Neutrophil (primary cell): Measurements from ENCODE around the gene SLC6A16.
"Not testable (repeated sequence)": the region's sequence is repeated elsewhere in the genome, so short reads cannot be mapped to it uniquely, and the experiment has no call there.

Source experiments
- H3K27ac ChIP-seq: fragments of 200-600 bp; sonication (generic); 2 replicates; pipeline ENCODE4 v1.5.1; 2016; ENCODE audit warnings: mild to moderate bottlenecking, moderate library complexity
- H3K27me3 ChIP-seq: fragments of 200-600 bp; sonication (generic); 2 replicates; pipeline ENCODE4 v1.6.0; 2016; ENCODE audit warnings: mild to moderate bottlenecking
- H3K36me3 ChIP-seq: fragments of 200-600 bp; sonication (generic); 2 replicates; pipeline ENCODE4 v1.5.1; 2017
- H3K4me1 ChIP-seq, 2 experiments: fragments of 200-600 bp in 1 of 2; sonication (generic) in 1 of 2; 1 replicate in 1 of 2; 2 replicates in 1 of 2; pipeline versions ENCODE4 v1.5.1 to v1.6.1; 2013 to 2016; ENCODE audit warnings: low read depth in 1 of 2, low read length in 1 of 2, mild to moderate bottlenecking in 1 of 2, moderate library complexity in 1 of 2; ENCODE audit not compliant: control insufficient read depth in 1 of 2, insufficient read depth in 1 of 2
- H3K4me3 ChIP-seq, 2 experiments: fragments of 200-600 bp in 1 of 2; sonication (generic) in 1 of 2; 1 replicate in 1 of 2; 2 replicates in 1 of 2; pipeline ENCODE4 v1.5.1; 2013 to 2016; ENCODE audit warnings: low read depth in 1 of 2, low read length in 1 of 2, mild to moderate bottlenecking in 1 of 2, moderate library complexity in 1 of 2
- H3K9me3 ChIP-seq: fragments of 200-600 bp; sonication (generic); 2 replicates; pipeline ENCODE4 v1.5.1; 2016
- CTCF ChIP-seq: fragments of 200-600 bp; sonication (generic); IDR thresholded peaks from 2 replicates; pipeline ENCODE4 v1.5.1; 2016; ENCODE audit warnings: antibody characterized with exemption

Gene SLC6A16

DNA sequence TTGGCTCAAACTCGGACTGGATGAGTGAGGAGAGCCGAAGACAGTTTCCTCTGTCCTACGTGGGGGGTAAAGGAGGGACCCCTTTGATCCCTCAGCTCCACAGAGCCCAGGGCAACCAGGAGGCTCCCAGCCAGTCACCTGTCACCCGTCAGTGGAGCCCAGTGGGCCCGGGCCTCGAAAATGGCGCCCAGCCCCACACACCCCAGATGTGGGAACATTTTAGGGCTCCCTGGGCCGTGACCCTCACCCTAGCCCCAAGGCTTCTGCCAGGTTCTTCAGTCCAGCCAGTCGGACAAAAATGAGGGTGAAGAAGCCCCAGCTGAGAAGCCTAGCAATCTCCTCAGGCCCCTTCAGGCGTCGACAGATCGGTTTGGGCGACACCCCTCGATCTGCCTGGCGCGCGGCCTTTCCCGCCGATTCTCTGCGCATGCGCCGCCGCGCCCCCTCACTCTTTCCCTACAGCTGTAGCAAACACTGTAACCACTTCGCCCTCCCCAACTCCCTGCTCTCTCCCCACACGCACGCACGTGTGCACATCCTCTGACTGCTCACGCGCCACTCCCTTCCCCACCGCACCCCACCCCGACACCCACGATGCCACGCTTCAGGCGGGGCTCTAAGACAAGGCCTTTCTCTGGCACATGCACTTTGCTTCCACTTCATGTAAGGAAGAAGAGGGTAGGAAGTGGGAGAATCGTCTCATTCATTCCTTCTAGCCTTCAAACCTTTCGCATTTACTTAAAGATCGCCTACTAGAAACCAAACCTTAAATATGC is at the start of gene SLC6A16:
TSS of gene SLC6A16 (minus strand) at position 391 of the 776 bp plus-strand sequence. CDS start 13,844 bp downstream, outside the sequence.
- Histone ChIP-seq H3K4me1 (no peaks in the 10 kb centered on the region), H3K27ac (no peak within 1 kb of the TSS), H3K36me3 (peaks cover 3% of the 10 kb centered on the region), H3K4me3 (no peak within 1 kb of the TSS), H3K27me3 (no peaks in the 10 kb centered on the region), H3K9me3 (no peaks in the 10 kb centered on the region)
- TF ChIP-seq CTCF, result no peak

GRCh38 chr19:49373174-49373573 is 48.2 kb upstream of the SLC6A16 start:
- not testable (repeated sequence) for H3K4me1 ChIP-seq, H3K36me3 ChIP-seq, H3K9me3 ChIP-seq, H3K27ac ChIP-seq, H3K27me3 ChIP-seq, H3K4me3 ChIP-seq

- TF ChIP-seq CTCF, result no peak
- Histone ChIP-seq H3K27ac (no peak overlapping the region), H3K36me3 (no peaks in the 10 kb centered on the region), H3K9me3 (peaks cover 3% of the 10 kb centered on the region), H3K4me1 (no peaks in the 10 kb centered on the region), H3K4me3 (no peak overlapping the region), H3K27me3 (peaks cover 7% of the 10 kb centered on the region)
Observed at GRCh38 chr19:49371184-49371583, 46.2 kb upstream of the SLC6A16 start.

DNA sequence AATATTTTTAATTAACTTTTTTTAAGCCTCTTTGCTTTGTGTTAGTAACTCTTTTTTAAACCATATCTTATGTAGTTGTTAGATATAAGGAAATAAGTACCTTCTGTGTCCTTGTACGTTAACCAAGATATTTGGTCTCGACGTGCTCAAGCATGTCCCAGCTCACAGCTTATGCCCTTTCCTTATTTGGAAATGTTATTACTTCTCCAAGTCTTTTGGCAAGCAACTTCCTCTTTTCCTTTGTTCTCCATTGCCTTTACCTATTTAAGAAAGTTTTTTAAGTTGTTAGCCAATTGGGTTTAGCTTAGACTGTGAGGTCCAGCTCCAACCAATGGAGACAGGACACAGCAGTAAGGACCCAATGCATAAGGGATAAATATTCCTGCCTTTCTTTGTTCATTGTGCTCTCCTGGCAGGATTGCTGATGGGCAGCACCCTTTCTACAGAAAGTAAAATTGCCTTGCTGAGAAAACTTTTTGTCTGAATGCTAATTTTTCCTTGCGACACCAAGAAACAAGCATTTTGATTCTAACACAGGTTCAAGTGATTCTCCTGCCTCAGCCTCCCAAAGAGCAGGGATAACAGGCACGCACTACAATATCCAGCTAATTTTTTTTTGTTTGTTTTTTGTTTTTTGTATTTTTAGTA is 43.8 kb upstream of the SLC6A16 start:
- Histone ChIP-seq H3K4me1 (peaks cover 2 to 3% of the 10 kb centered on the region in 2 experiments), H3K4me3 (no peak overlapping the region), H3K9me3 (peaks cover 3% of the 10 kb centered on the region), H3K27ac (no peak overlapping the region), H3K27me3 (peaks cover 30% of the 10 kb centered on the region), H3K36me3 (no peaks in the 10 kb centered on the region)
- no peak for TF ChIP-seq CTCF

- peaks cover 7 to 21% of the 10 kb centered on the region in 2 experiments for H3K4me1 ChIP-seq
- H3K27me3 ChIP-seq, result peaks cover 57% of the 10 kb centered on the region
- H3K36me3 ChIP-seq, result no peaks in the 10 kb centered on the region
- no peak overlapping the region for H3K4me3 ChIP-seq
- H3K27ac ChIP-seq, result no peak overlapping the region
- H3K9me3 ChIP-seq, result peaks cover 3% of the 10 kb centered on the region
- TF ChIP-seq CTCF, result no peak
Observed at GRCh38 chr19:49366110-49366509, 41.1 kb upstream of the SLC6A16 start.

GRCh38 chr19:49364083-49364737 is 39.2 kb upstream of the SLC6A16 start:
- H3K4me1 ChIP-seq, result peaks cover 7 to 21% of the 10 kb centered on the region in 2 experiments
- no peaks in the 10 kb centered on the region for H3K9me3 ChIP-seq
- H3K36me3 ChIP-seq, result no peaks in the 10 kb centered on the region
- H3K27ac ChIP-seq, result no peak overlapping the region
- no peak for TF ChIP-seq CTCF
- H3K27me3 ChIP-seq, result peaks cover 76% of the 10 kb centered on the region
- peak overlapping the region in 1 of 2 experiments; percentile 7 for H3K4me3 ChIP-seq
